Measurements from ENCODE around the gene TTC7B. TPM values are rescaled to one million over a fixed set of nuclear protein-coding genes. Genes with fewer than 3 reads are reported as not detected.

TTC7B gene
- polyA plus RNA-seq, 1 donor from 2014 or later = 19.9 TPM

GRCh38 chr14:90491911-90492531 is 324.2 kb downstream of the TTC7B start:
- Histone ChIP-seq H3K4me3 (ENCODE audit: low read length) (peak overlapping the region; percentile 8), H3K79me2 (replicated peaks; ENCODE audit: insufficient read depth, low read length) (no peaks in the 10 kb centered on the region), H3K27ac (ENCODE audit: low read length) (no peak overlapping the region), H3K9me3 (ENCODE audit: low read length) (no peaks in the 10 kb centered on the region), H3F3A (ENCODE audit: insufficient read depth, low read length, poor library complexity, severe bottlenecking) (no peaks in the 10 kb centered on the region), H3K4me2 (ENCODE audit: low read length) (no peak overlapping the region), H4K20me1 (ENCODE audit: insufficient read depth) (no peaks in the 10 kb centered on the region), H3K36me3 (ENCODE audit: insufficient read depth, low read length) (no peaks in the 10 kb centered on the region), H3K9ac (ENCODE audit: low read length) (peak overlapping the region; percentile 38), H3K9me2 (ENCODE audit: insufficient read depth, low read length) (no peaks in the 10 kb centered on the region), H3K27me3 (ENCODE audit: insufficient read depth, low read depth, low read length) (no peaks in the 10 kb centered on the region), H2AFZ (ENCODE audit: low read depth, low read length) (no peak overlapping the region)
- TF ChIP-seq EZH2 (IDR thresholded peaks at IDR 0.05; ENCODE audit: borderline replicate concordance, insufficient read depth, low read length, poor library complexity, severe bottlenecking) = no peak
- no peak for TF ChIP-seq POLR2AphosphoS5 (IDR thresholded peaks at IDR 0.05)
- TF ChIP-seq EP300 (conservative IDR thresholded peaks at IDR 0.05; ENCODE audit: poor library complexity, severe bottlenecking) = no peak
- no peak for TF ChIP-seq TAF1 (IDR thresholded peaks at IDR 0.05; ENCODE audit: low read depth)
- no peak for TF ChIP-seq MXI1 (conservative IDR thresholded peaks at IDR 0.05; ENCODE audit: poor library complexity, severe bottlenecking)
- TF ChIP-seq SMC3 (conservative IDR thresholded peaks at IDR 0.05; ENCODE audit: poor library complexity) = no peak
- TF ChIP-seq CTCF (IDR thresholded peaks at IDR 0.05; ENCODE audit: poor library complexity, severe bottlenecking) = no peak
- TF ChIP-seq REST (IDR thresholded peaks at IDR 0.05; ENCODE audit: borderline replicate concordance) = no peak
- no peak for TF ChIP-seq RAD21 (conservative IDR thresholded peaks at IDR 0.05)

GRCh38 chr14:90491221-90491885 is 324.9 kb downstream of the TTC7B start:
- no peak overlapping the region for H2AFZ ChIP-seq (ENCODE audit: low read depth, low read length)
- H3K9ac ChIP-seq (ENCODE audit: low read length) = peak overlapping the region; percentile 38
- no peaks in the 10 kb centered on the region for H4K20me1 ChIP-seq (ENCODE audit: insufficient read depth)
- no peaks in the 10 kb centered on the region for H3K9me2 ChIP-seq (ENCODE audit: insufficient read depth, low read length)
- TF ChIP-seq SMC3 (conservative IDR thresholded peaks at IDR 0.05; ENCODE audit: poor library complexity) = no peak
- peak; percentile 20 for TF ChIP-seq EP300 (conservative IDR thresholded peaks at IDR 0.05; ENCODE audit: poor library complexity, severe bottlenecking)
- no peaks in the 10 kb centered on the region for H3F3A ChIP-seq (ENCODE audit: insufficient read depth, low read length, poor library complexity, severe bottlenecking)
- H3K4me3 ChIP-seq (ENCODE audit: low read length) = peak overlapping the region; percentile 8
- no peaks in the 10 kb centered on the region for H3K27me3 ChIP-seq (ENCODE audit: insufficient read depth, low read depth, low read length)
- H3K79me2 ChIP-seq (replicated peaks; ENCODE audit: insufficient read depth, low read length) = no peaks in the 10 kb centered on the region
- H3K9me3 ChIP-seq (ENCODE audit: low read length) = no peaks in the 10 kb centered on the region
- H3K27ac ChIP-seq (ENCODE audit: low read length) = no peak overlapping the region
- no peak overlapping the region for H3K4me2 ChIP-seq (ENCODE audit: low read length)
- H3K36me3 ChIP-seq (ENCODE audit: insufficient read depth, low read length) = no peaks in the 10 kb centered on the region
